Cardiac fibroblast (primary cell): Measurements from ENCODE around the gene SLC6A12.
"Not testable (repeated sequence)": the region's sequence is repeated elsewhere in the genome, so short reads cannot be mapped to it uniquely, and the experiment has no call there.

ENCODE experiments used
- DNase-seq, 2 donors: peaks; one replicate each; pipeline versions ENCODE4 v3.0.0 to v3.0.0-alpha.2; 2010; ENCODE audit warnings: low read depth in 2 of 2
- H3K4me3 ChIP-seq, 2 donors: replicated peaks in 1 of 2; 1 replicate in 1 of 2; 2 replicates in 1 of 2; pipeline ENCODE4 v1.5.1; 2011; ENCODE audit warnings: low read depth in 2 of 2, low read length in 2 of 2, mild to moderate bottlenecking in 2 of 2, moderate library complexity in 1 of 2
- TF ChIP-seq, protein P1 (sequence below): IDR thresholded peaks from one replicate; pipeline ENCODE4 v1.5.1; 2011; ENCODE audit warnings: low read depth, mild to moderate bottlenecking, low read length, inconsistent platforms

The SLC6A12 gene

DNA sequence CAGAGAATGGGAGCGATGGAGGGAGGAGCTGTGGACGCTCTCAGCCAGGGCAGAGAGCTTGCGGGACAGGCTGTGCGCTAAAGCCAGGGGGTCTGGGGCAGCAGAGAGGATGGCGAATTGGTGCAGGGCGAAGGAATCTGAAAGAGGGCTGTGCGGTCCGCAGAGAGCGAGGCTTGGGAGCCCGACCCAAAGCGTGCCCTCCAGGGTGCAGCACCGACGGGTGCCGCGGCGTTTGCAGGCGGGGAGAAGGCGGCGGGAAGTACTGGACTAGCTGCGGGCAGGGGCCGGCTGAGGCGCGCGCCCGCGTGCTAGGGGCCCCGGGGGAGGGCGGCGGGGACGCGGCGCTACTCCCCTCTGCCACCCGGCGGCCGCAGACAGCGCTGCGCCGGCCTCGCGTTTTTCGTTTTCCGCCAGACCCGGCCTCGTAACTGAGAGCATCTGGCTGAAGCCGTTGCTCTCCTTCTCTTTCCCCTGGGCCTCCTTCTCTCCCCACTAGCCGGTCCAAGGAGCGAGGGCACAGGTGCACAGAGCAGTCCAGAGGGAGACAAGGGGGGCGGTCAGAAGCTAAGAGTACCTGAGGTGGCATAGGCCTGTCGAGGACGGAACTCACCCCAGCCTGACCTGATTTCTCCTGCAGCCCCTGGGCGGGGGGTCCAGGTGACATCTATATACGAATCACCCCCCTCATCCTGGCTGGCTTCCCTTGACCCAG is 24.9 kb downstream of the SLC6A12 start:
- DNase-seq = peak; percentile 53 to 63
- peak overlapping the region; percentile 50 to 53 for H3K4me3 ChIP-seq
- TF ChIP-seq, protein P1, sequence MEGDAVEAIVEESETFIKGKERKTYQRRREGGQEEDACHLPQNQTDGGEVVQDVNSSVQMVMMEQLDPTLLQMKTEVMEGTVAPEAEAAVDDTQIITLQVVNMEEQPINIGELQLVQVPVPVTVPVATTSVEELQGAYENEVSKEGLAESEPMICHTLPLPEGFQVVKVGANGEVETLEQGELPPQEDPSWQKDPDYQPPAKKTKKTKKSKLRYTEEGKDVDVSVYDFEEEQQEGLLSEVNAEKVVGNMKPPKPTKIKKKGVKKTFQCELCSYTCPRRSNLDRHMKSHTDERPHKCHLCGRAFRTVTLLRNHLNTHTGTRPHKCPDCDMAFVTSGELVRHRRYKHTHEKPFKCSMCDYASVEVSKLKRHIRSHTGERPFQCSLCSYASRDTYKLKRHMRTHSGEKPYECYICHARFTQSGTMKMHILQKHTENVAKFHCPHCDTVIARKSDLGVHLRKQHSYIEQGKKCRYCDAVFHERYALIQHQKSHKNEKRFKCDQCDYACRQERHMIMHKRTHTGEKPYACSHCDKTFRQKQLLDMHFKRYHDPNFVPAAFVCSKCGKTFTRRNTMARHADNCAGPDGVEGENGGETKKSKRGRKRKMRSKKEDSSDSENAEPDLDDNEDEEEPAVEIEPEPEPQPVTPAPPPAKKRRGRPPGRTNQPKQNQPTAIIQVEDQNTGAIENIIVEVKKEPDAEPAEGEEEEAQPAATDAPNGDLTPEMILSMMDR = peak; percentile 59

DNA sequence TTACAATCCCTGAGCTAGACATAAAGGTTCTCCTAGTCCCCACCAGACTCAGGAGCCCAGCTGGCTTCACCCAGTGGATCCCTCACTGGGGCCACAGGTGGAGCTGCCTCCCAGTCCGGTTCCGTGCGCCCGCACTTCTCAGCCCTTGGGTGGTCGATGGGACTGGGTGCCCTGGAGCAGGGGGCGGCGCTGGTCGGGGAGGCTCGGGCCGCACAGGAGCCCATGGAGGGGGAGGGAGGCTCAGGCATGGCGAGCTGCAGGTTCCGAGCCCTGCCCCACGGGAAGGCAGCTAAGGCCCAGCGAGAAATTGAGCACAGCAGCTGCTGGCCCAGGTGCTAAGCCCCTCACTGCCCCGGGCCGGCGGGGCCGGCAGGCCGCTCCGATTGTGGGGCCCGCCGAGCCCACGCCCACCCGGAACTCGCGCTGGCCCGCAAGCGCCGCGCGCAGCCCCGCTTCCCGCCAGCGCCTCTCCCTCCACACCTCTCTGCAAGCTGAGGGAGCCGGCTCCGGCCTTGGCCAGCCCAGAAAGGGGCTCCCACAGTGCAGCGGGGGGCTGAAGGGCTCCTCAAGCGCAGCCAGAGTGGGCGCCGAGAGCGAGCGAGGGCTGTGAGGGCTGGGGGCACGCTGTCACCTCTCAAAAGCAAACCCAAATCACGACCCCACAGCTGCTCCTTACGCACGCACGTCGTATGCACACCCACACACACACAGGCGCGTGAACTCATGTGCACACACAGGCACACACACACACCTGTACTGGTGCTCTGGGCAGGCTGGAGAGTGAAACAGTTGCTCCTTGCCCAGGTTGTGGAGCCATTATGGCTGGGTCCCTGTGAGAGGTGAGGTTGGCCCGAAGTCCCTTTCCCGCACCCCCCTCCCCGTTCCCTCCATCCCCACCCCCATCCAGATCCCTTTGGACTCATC is 25.7 kb downstream of the SLC6A12 start:
- peak overlapping the region; percentile 50 to 53 for H3K4me3 ChIP-seq
- DNase-seq = not testable (repeated sequence)

DNA sequence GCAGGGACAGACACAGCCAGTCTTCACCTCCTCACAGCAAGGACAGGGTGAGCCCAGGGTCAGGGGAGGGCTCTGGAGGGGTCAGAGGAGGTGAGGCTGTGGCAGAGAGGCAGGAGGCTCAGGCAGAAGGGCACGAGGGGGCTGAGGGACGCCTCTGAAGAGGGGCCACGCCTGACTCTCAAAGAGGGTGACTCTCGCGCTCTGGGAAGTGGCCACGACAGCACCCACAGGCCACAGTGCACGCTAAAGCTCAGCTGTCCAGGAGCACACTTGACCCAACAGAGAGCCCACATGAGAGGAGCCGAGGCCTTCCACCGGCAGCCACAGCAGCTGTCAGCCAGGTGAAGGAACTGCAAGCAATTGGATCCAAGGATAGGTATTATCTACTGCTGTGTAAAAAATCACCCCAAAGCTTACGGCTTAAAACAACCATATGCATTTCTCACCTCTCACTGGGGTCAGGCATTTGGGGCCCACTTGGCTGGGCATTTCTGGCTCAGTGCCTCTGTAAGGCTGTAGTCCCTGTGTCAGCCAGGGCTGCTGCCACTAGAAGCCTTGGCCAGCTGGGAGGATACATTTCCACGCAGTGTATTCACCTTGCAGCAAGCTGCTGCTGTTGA is 27.8 kb downstream of the SLC6A12 start:
- no peak for DNase-seq
- TF ChIP-seq, protein P1 = no peak

DNA sequence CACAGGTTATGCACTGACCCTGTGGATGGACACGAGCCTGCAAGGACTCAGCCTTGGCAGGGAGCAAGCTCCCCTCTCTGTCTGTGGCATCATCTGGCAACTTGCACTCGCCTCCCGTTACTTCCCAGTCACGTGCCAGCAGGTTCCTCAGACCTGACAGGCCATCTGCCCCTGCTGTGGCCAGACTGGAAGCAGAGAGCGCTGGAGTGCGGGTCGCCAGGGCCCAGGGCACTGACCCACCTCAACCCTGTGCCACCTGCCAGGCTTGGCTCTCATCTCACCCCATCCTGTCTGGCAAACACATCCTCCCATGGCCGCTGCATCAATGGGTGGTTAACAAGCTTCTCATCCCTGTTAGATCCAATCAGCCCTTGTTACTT is 28.4 kb downstream of the SLC6A12 start:
- H3K4me3 ChIP-seq = no peak overlapping the region
- TF ChIP-seq, protein P1 = no peak
- DNase-seq = no peak

More for the DNA sequence above, 27.8 kb downstream of the SLC6A12 start:
- no peak overlapping the region for H3K4me3 ChIP-seq

DNA sequence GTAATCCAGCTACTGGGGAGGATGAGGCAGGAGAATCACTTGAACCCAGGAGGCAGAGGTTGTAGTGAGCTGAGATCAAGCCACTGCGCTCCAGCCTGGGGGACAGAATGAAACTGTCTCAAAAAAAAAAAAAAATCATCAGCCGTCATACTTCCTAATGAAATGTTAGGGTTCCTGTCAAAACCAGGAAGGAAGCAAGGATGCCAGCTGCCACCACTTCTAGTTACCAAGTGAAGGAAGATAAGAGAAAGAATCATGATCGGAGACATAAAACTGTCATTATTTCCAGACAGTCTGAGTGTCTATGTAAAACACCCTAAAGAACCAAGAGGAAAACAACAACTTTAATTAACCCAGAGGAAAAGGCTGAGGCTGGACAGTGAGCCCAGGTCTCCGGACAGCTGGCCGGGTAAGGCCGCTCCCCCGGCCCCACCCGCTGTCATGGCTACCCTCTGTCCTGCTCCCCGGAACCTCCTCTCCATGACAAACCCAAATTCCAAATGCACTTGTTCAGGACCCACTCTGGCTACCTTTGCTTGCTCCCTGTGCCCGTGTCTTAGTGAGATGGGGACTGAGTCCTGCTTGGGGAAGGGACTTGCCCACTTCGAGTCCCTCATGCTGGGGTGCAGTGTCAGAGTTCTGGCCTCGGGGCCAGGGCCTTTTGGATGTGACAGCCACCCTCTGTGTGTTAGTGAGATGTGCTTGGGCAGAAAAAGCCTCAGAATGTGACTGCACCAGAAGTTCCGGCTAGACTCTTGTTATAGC is 29.0 kb downstream of the SLC6A12 start:
- no peak overlapping the region for H3K4me3 ChIP-seq
- TF ChIP-seq, protein P1 = no peak
- no peak for DNase-seq

DNA sequence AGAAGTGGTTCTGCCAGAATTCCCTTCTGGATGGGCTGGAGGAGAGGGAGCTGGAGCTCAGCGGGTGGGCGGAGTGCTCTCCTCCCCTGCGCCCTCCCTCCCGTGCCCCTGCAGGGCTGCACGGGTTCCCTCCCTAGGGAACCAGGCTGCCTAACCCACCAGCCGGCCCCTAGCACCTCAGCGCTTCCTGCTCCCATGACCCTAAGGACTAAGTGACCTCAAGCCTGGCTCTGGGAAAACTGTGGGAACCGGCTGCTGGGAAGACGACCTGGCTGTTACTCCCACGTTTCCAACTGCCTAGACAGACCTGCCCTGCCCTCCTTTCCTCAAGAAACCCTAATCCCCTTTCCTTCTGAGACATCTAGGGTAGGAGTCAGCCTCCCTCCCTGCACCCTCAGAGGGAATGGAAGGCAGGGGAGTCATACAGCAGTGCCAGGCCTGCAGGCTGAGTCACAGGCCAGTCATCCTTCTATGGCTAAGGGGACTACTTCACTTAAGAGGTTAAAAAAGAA is 31.5 kb downstream of the SLC6A12 start:
- peak; percentile 44 to 80 for DNase-seq
- TF ChIP-seq, protein P1 = no peak
- H3K4me3 ChIP-seq = no peak overlapping the region
